ENCODE measurements around the gene BGN.

Gene BGN

GRCh38 chrX:153494541-153495361, at the start of gene BGN:
Gene BGN, plus strand, starts transcription at chrX:153494980. Its CDS starts 9,652 bp downstream, at chrX:153504632.
- peak; percentile 65 for DNase-seq

GRCh38 chrX:153445106-153445855, 49.5 kb upstream of the BGN start:
- no peak for DNase-seq

DNA sequence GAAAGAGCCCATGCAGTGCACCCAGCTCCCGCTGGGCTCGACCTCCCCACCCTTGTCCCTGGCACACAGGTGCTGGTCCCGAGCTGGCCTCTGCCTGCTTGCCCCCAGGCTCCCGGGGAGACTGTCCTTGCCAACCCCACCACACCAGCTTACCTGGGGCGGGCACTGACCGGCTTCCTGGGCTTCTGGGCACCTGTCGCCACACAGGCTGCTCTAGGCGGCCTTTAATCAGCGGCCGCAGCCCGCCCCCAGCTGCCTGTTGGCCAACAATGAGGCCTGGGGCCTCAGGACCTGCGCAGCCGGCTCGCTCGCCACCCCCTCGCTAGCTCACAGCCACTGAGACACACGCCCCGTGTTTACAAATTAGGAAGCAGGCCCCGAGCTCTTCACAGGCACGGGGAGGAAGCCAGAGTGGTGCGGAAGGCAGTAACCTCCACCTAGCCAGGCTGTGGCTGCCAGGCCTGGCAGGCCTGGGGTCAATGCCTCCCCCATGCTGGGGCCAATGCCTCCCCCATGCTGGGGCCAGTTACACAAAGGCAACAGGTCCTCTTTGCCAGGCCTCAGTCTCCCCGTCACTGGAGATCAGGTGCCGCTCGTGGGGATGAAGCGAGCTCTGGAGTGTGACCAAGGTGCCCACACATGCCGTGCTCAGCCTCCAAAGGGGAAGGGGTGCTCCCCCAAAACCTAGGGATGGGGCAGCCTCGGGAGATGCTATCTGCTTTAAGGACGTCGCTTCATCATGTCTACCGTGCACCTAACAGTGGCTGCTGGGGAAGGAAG, 48.7 kb upstream of the BGN start, which contains the start of gene TREX2:
TSS of gene TREX2 (minus strand) at position 201 of the 780 bp plus-strand sequence. CDS start 626 bp downstream, outside the sequence.
- DNase-seq, result no peak

DNA sequence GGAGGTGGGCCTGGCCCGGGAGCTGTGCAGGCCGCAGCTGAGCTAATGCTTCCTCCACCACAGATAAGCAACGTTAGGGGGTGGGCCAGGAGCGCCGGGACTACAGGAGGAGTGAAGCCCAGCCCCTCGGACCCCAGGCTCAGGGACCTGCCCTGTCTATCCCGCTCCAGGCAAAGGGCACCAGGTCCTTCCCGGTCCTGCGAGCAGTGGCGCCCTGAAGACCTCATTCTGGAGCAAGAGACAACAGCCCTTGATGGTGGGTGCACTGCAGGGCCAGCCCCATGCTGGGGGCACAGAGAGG, 48.2 kb upstream of the BGN start:
- no peak for DNase-seq

- no peak for DNase-seq
These were observed 47.7 kb upstream of the BGN start for GRCh38 chrX:153446950-153447580.

DNA sequence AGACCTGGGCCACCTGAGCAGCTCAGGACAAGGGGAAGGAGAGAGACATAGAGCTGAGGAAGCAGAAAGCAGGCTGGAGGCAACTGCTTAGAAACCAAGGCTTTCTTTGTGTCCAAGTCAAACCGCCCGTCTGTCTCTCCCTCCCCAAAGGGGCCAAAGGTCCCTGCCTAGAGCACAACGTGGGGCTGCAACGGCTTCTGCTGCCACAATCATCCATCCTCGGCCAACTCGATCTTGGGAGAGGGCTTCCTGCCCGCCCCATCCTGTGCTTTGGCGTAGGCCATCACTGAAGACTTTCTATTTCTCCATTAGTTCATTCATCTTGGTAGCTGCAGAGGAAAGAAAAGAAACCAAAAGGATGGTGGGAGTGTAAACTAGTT, 47.2 kb upstream of the BGN start:
- no peak for DNase-seq

DNA sequence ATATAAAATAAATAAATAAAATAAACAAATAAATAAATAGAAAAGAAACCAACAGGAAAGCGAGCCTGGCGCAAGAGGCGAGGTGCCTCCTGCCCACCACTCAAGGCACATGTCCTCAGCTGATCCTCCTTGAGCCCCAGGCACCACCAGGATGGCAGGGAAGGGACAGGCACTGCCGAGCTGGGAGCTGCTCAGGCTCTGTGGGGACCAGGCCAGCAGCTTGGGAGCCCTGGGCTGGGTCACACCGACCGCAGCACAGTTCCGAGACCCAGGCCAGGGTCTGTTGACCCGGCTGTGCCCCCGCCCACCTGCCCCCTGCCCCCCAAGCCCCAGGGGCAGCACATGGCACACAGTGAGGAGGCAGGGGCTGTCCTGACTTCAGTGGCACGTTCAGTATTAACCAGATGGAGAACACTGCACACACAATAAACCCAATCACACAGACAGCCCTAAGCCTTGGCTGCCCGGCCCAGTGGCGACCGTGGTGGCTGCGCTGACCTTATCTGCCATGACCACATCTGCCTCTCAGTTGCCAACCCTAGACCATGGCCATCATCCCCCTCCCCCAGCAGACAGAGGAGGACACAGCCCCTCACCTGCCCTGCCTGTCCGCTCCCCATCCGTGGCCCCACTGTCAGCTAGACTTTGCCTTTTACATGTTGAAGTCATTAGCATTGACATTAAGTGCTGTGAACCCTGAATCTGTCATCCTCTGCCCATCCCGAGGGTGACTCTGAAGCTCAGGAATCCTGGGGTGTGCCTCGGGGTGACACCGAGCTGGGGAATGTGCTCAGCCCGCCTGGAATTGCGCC, 46.0 kb upstream of the BGN start:
- DNase-seq, result peak; percentile 49

DNA sequence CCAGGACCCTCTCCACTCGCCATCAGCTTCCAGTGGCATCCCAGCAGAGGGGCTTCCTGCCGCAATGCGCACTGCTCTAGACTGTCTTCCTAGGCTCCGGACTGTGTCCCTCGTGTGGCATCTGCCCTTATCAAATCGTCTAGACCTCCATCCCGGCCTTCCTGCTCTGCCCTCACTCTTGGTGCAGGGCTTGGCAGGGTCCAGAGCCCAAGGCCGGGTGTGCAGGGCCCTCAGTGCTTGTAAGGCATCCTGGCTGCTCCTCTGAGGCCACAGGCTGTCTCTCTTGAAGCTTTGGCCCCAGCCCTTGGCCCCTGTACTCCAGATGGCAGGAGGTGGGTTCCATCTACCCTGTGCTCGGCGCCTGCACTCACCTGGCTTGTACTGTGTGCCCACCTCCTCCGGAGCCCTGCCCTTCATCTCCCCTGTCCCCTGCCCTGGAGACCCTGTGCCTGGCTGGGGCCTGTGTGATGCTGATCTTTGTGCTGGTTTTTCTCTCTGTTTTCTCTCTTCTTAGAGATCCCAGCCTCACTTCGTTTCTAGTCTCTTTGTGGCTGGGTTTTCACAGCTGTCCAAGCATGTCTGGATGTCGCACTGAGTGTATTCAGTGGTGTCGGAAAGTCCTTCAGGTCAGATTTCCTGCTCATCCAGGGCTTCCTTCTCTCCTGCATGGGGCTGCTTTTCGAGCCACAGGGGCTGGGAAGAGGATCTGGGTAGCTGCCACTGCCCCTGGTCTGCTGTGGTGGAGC, 45.2 kb upstream of the BGN start:
- DNase-seq, result no peak

DNA sequence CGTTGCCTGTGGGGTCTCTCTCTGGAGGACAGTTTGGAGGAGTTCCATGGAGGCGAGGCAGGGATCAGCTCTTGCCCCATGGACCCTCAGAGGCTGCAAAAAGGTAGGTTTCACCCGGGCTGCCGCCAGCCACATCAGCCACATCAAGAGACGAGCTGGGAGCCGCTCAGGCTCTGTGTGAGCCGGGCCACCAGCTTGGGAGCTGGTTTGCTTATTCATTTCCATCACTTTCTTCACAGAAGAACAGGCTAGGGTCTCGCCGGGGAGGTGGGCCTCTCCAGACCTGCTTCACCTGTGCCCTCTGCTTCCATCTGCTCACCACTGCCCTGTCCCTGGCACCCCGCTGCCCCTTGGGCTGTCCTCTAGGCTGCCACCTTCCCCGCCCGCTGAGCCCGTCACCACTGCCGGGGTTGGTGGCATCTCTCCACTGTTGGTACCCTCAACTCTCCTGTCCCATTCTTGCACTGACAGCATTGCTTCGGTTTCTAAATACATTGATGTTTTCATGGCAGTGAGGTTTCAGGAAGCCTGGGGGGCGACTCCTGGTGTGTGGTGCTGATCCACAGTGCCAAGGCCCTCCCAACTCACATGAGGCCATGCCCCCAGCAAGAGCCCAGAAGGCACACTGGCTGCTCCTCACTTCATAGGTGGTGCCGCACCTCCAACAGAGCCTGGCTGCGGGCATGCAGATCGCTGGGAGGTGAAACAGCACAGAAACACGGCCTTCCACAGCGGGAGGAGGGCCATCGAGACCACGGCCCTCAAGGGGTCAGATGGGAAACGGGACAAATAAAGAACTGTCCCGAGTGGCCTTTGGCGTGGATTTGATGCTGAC, 44.4 kb upstream of the BGN start:
- DNase-seq, result no peak

DNA sequence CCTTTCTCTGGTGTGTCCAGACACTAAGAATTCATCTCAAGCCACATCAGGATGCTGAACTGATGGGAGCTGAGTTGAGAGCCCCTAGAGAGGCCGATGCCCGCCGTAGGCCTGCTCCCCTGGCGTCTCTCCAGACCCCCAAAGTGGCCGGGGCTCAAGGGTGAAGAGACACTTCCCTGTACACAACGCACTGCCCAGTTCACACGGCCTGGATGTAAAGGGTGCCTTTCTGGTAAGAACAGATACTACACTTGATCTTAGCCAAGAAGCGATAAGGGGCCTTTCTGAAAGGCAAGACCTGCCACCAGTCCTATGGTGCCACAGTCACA, 43.9 kb upstream of the BGN start:
- no peak for DNase-seq

DNA sequence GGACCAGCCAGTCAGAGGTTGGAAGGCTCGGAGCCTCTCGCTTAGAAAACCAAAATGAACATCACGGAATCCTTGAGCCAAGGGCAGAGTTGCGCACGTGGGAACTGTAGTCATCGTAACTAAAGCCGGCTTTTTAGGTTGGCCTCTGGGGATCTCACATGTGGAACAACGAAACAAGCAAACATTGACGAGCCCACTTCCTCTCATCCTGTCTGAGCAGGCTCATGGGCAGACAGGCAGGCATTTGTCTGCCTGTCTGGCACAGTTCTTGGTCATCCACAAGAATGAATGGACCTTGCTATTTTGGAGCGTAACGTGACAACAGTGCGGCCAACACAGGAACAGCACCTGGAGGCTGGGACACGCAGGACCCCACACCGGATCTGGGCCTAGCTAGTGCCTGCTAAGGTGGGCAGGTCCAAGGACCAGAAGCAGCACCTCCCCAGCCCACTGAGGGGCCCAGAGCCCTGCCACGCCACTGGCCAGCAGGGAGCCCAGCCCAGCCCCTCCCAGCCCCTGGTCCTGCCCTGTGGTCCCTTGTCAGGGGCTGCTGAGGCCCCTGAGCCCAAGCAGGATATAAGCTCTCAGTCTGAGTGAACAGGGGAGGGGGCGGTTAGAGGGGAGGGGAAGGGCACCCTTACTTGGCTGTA, 39.8 kb upstream of the BGN start:
- no peak for DNase-seq

GRCh38 chrX:153455571-153455970, 39.2 kb upstream of the BGN start:
- DNase-seq, result no peak

DNA sequence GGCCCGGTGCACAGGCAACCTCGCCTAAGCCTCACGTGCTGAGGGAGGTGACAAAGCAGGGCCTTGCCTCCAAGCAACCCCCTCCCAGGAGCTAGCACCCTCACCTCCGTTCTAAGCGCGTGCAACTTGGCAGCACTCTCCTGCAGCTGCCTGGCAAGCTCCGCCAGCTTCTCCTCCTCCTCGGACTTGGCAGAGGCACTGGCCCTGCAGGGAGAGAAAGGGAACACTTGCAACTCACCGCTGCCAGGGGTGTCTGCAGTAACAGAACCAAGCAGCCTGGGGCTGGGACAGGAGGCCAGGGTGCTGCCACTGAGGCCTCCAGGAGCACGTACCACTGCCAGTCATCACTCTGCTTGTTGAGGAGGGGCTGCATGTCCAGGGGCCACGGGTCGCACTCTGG, 38.6 kb upstream of the BGN start:
- no peak for DNase-seq

GRCh38 chrX:153456704-153457103, 38.1 kb upstream of the BGN start:
- DNase-seq, result no peak

- no peak for DNase-seq
These were observed 37.5 kb upstream of the BGN start for GRCh38 chrX:153457136-153457825.

DNA sequence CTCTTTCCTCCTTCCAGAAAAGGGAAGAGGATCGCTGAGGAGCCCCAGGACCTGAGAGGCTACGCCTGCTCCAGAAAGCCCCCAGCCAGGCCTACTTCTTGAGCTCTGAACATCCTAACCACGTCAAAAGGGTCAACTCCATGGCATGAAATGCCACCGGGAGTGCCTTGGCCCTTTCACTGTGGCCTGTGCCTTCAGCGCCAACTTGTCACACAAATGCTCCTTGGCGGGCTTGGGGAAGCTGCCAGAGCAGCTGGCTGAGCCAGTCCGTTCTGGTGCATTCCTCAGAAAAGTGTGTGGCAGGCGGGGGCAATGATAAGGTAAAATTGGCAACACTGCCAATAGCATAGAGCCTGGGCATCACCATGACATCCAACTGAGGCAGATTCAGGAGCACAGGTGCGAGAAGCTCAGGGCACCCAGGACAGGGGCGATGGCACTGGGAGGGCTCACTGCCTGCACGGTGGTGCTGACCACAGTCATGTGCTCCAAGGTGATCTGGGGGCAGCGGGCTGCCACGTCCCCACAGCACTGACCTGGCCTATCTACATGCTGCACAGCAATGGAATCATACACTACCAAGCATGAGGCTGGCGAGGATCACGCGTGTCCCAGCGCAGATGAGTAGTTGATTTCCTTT, 36.8 kb upstream of the BGN start:
- no peak for DNase-seq

GRCh38 chrX:153458476-153458875, 36.3 kb upstream of the BGN start:
- DNase-seq, result no peak

GRCh38 chrX:153459986-153460385, 34.8 kb upstream of the BGN start:
- peak; percentile 83 for DNase-seq

- peak; percentile 43 for DNase-seq
These were observed 34.0 kb upstream of the BGN start for GRCh38 chrX:153460826-153461225.

All from EL (cell line).